Bone marrow (tissue), 2 donors: ENCODE measurements around the gene TCP11L1.

Source experiments
- DNase-seq, 2 donors: peaks; one replicate each; lab custom pipeline; 2025; lab: John Stamatoyannopoulos, UW

TCP11L1 gene, protein sequence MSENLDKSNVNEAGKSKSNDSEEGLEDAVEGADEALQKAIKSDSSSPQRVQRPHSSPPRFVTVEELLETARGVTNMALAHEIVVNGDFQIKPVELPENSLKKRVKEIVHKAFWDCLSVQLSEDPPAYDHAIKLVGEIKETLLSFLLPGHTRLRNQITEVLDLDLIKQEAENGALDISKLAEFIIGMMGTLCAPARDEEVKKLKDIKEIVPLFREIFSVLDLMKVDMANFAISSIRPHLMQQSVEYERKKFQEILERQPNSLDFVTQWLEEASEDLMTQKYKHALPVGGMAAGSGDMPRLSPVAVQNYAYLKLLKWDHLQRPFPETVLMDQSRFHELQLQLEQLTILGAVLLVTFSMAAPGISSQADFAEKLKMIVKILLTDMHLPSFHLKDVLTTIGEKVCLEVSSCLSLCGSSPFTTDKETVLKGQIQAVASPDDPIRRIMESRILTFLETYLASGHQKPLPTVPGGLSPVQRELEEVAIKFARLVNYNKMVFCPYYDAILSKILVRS

DNA sequence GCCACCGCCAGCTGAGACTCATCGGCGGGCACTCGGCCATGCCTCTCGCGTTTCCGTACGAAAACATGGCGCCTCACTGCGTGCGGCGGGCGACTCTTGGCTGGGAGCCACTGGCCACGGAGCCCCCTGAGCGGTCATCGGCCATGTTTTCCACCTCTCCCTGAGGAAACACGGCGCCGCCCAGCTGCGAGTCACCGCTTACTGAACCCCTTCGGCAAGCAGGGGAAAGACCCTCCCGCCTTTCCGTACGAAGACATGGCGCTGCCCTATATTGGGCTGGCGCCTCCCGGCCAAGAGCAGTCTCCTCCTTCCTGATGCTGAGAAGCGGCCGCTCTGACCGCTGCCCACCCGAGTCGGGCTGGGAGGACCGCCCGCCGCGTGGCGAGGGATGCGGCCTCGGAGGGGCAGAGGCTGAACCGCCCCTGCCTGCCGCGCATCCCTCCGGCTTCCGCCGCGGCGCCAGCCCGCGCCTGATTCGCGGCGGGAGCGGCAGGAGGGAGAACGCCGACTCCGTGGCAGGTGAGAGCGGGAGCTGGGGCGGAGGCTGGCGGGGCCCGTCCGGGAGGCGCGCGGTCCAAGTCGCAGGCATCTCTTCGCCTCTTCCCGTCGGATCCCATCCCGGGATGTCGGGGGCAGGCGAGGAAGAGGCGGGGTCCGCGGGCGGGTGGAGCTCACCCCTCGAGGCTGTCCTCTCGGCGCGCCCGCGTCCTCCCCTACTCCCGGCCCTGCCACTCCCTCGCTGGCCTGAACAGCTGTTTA lies at the start of gene TCP11L1:
TCP11L1 (plus strand) TSS at position 299 of the 759 bp plus-strand sequence. CDS start 4,202 bp downstream, outside the sequence.
- DNase-seq: peak; percentile 77 to 81

DNA sequence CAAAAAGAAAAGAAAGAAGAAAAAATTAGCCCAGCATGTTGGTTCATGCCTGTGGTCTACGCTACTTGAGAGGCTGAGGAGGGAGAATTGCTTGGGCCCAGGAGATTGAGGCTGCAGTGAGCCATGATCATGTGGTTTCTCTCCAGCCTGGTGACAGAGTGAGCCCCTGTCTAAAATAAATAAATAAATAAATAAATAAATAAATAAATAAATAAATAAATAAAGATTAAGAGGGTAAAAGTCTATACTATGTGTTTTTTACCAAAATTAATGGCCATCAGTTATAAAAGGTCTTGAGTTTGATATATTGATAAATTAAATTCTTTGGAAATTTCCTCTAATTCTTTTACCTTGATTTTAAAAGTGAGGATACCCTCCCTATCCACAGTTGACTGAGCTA lies 48.9 kb upstream of the TCP11L1 start:
- DNase-seq: no peak

DNA sequence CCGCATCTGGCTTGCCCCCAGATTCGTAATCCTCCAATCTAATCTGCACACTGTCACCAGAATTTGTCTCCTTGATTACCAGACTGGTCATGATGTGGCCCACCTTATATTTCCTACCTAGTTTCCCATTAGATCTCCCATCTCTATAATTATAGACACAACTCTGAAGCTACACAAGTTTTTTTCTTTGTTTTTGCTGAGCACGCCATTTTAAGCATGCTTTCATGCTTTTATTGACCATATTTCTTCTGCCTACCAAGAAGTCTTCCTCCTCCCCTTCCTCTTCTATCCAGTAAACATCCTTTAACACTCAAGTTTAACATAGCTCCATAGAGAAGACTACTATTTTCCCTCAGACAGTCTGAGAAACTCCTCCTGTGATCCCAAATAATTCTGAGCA lies 47.9 kb upstream of the TCP11L1 start:
- DNase-seq: no peak

DNA sequence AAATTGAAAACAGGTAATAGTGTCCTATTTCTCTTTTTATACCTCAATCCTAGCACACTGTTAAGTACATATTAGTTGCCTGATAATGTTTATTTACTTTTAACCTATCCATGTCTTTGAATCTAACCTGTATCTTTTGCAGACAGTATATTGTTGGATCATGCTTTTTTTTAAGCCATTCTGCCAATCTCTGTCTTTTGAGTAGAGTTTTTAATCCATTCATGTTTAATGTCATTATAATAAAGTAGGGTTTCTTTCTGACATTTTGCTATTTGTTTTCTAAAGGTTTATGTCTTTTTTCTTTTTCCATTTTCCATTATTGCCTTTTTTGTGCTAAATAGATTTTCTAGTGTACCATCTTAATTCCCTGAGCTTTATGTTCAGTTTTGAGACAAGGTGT lies 47.5 kb upstream of the TCP11L1 start:
- DNase-seq: no peak

DNA sequence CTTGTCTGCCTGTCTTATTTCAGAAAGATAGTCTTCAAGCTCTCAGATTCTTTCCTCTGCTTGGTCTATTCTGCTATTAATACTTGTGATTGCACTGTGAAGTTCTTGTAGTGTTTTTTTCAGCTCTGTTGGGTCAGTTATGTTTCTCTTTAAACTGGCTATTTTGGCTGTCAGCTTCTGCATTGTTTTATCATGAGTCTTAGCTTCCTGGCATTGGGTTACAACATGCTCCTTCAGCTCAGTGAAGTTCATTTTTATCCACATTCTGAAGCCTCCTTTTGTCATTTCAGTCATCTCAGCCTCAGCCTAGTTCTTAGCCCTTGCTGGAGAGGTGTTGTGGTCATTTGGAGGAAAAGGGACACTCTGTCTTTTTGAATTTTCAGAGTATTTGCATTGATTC lies 39.2 kb upstream of the TCP11L1 start:
- DNase-seq: no peak

DNA sequence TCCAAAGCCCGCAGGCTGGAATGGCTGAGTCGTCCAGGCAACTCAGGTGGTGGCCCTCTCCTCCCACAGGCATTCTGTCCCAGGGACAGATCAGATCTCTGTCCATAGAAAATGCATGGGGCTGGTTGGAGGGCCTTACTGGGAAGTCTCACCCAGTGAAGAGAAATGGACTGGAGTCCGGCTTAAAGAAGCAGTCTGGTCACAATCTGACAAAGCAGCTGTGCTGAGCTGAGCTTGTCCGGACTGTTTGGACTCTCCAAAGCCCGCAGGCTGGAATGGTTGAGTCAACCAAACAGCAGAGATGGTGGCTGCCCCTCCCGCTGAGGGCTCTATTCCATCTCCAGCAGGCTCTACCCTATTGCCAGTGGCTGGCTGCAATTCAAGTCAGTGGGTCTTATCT lies 38.1 kb upstream of the TCP11L1 start:
- DNase-seq: no peak

DNA sequence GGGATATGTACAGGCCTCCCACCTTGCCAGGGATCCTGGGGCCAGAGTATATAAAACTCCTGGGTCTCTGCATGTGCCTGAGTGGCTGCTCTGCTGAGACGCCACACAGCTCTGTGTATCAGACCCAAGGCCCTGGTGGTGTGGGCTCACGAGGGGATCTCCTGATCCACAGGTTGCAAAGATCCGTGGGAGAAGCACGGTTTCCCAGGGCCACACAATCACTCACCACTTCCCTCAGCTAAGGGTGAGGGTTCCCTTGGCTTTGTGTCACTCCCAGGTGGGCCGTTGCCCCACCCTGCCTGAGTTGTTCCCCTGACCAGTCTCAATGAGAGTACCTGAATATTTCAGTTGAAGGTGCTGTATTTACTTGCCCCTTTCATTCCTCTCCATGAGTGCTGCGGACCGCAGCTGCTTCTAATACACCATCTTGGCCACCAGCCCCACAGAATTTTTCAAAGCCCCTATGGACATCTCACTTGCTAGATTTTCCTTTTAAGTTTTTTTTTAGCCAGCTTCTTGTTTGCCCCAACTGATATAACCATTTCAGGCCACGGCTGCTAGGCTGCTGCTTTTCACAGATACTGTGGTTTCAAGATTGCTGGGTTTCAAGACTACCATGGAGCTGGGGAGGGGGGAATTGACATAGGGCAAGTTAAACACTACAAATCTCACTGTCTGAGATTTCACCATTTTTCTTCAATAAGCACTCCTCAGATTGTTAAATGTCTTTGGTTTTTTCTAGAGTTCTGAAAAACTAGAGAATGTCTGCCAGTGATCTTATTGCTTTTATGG lies 37.4 kb upstream of the TCP11L1 start:
- DNase-seq: no peak

DNA sequence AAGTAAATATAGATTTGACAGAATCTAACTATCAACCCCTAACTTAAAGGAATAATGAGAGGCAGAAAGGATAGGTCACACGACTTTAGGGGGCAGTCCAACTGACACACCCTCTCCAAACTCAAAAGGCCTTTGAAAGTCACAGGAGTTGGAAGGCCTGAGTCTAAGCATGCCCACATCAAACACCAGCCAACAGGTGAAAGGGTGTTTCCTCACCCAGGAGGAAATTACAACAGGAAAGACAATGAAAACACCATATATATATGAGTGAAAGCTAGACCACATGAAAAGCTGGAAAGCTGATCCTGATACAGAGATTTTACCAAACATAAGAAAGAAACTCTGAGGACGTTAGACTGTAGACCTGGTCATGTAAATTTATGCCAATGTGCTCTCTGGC lies 34.2 kb upstream of the TCP11L1 start:
- DNase-seq: no peak

DNA sequence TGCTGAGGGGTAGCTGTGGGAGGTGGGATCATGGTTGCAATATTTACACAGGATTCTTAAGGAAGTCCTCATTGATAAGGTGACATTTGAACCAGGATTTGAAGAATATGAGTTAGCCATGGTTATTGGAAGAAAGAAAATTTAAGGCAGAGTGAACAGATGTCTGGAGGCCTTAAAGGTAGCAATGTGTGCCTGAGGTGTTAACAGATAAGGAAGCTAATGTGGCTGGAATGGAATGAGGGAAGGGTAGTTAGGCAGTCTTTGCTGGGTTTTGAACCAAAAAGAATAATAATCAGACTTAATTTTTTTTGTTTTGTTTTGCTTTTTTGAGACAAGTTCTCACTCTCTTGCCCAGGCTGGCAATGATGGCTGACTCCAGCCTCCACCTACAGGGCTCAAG lies 33.4 kb upstream of the TCP11L1 start:
- DNase-seq: no peak

DNA sequence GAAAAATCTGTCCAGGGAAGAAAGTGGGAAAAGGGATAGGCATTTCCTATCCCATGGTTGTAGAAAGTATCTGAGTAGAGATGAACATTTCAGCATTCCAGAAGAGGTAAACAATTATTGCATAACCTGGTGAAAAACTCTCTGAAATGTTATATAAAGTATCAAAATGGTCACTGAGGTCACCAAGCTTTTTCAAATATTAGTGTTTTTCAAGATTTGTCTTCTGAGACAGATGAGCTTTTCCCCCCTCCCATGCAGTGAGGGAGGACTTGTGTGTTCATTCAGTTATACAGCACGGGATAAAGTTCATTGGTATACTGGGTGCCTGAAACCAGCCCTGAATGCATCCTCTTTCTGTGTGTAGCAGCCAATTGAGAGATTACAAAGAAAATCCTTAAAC lies 25.6 kb upstream of the TCP11L1 start:
- DNase-seq: no peak

DNA sequence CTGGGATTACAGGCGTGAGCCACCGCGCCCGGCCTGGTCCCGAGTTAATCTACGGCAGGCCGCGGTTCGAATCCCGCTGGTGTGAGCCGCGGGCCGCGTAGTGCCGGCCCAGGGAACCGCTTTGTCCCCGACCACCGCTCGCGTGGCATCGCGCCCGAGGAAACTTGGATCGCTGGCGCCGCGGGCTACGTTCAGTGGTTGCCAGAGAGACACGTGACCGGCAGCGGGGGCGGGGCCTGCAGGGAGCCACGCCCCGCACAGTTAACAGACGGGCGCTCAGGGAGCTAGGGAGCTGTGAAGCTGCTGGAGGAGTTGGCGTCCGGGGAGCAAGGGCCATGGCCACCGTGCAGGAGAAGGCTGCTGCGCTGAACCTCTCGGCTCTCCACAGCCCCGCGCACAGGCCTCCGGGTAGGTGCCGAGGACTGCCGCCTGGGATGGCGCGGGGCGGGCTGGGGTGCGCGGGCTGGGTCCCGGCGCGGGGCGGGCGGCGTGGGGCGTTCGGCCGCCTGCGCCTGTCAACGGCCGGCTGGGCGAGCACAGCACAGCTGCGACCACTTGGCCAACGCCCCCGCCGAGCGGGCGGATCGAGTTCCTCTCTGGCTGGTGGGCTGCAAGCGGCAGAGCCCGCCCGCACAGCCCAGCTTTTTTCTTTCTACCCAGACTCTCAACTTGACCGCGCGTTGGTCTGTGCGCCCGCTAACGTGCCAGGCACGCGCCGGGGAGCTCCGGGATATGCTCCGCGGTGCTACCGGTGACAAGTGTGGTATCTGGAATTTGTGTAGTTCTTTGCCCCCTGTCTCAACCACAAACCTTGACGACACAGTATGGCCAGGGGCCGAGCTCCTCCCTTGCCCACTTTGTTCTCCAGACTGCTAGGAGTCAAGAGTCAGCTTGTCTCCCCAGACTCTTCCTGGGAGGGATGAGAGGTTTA lies 23.5 kb upstream of the TCP11L1 start, which contains the start of gene DEPDC7:
DEPDC7 (plus strand) TSS at position 258 of the 931 bp plus-strand sequence; CDS start at position 336, 78 bp downstream.
- peak; percentile 18 to 57 for DNase-seq

DNA sequence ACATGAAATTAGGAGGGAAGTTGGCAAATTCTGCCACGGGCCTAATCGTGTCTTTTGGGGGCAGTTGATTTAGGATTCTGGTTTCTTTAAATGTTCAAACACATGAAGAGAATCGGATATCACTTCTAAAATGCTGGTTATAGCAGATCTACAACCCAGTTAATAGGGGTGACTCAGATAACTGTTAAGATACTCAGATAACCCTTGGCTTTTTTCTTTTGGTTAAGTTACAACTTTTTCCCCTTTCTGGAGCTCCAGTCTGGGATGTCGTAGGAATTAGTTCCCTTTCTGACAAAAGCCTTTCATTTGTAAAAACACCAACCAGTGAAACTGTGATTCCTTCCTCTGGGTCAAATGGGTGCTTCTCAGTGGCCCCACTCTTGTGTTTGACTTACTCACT lies 22.7 kb upstream of the TCP11L1 start:
- DNase-seq: no peak

DNA sequence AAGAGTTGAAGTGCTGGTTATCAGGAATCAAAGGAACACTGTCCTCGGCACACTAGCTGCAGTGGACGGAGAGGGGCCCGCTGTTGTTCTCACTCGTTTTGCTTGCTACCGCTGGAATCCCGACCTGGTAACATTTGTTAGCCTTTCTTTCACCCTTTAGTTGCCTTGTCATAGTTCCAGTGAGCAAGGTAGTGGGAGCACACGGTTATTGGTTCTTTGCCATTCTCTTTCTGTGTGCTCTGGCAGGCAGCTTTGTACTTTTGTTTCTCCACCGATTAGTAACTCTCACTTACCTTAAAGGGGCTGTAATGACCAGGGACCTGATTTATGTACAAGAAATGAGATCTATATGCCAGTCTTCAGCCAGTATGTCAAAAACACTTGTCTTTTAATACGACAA lies 21.9 kb upstream of the TCP11L1 start:
- no peak for DNase-seq

DNA sequence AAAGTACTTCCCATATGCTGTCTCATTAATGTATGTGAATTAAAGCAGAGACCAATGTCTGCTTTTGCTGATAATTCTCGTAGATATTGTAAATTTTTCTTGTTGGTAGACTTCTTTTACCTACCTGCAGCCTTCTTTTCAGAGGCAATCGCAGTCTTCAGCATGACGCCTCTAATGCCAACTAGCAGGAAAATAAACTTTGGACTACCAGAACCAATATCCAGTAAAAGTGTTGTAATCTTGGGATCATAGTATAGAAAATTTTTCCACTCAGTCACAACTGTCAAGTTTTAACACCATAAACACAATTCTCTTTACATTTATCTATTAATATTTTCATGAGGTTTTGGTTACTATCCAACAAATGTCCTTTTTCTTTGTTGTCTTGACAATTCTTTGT lies 21.4 kb upstream of the TCP11L1 start:
- no peak for DNase-seq

DNA sequence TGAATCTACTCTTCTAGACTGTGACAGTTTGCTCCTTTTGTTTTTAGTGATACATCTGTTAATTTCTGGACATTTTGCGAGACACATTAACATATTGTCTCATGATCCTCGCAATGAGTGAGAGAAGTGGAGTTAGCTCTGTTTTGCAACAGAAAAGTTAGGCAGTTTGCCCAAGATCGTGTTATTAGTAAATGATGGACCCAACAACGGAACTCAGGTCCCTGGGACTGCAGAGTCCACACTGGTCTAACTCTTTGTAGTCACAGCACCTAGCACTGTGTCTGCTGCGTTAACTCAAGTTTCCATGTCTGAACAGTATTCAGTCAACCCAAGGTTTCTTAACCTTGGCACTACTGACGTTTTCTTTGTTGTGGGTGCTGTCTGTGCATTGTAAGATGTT lies 20.5 kb upstream of the TCP11L1 start:
- DNase-seq: no peak

DNA sequence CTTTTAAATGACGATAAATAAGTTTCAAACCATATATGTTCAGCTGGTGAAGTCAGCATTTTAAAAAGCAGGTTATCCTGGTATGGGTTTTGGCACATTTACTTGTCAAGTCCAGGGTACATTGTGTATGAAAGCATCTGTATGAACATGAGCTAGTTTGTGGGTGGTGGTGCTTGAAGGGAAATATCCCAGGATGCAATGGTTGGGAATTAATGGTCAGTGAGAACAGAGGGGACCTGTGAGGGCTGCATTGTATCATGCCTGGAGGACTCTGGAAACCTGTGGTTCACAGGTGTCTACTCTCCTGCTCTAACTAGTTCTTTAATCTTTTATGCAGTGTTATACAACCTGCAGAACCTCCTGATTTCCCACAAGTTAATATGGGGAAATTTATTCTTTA lies 17.9 kb upstream of the TCP11L1 start:
- no peak for DNase-seq

DNA sequence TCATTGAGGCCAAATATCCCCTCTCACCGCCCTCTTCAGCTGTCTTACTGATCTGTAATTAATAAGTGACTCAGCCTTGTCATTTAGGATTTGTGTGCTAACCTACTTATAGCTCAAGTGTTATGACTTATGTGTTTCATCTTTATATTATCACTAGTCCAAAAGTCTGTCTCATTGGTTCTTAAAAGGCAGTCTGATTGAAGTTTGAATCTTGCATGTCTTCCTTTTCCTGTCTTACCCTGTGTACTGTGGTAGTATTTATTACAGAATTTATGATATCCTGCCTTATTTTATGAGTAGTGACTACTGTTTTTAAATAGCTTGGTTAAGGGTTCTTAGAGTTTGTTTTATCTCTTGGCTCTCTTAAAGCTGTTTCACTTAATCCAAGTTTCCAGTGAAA lies 17.4 kb upstream of the TCP11L1 start:
- DNase-seq: no peak

DNA sequence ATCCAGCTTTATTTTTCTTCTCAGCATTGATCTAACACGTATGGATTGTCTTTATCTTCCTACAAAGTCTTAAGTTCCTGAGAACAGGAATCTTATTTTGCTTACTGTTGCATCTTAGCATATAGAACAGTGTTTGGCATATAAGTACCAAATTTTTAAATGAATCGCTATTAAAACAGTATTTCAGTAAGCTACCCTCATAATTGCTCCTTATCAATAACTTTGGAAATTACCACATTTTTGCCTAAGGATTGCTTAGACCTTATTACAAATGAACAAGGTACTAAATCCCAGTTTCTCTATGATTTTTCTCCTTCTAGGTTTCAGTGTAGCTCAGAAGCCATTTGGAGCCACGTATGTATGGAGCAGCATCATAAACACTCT lies 14.0 kb upstream of the TCP11L1 start:
- DNase-seq: no peak

DNA sequence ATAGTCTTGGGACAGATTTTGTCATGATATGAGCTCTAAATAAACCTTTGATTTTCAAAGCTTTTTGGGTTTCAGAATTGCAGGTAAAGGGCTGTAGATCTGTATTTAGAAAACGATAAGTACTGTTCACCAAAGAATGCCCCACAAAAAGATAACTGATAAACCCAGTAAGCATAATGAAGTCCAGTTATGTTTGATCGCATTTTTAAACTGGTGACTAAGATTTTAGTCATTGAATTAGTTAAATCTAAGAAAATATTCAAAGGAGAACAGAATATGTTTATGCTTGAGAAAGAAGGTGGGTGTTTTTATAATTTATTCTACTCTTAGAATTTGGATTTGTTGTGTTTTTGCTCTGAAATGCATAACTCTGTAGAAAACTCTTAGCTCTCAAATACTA lies 12.1 kb upstream of the TCP11L1 start:
- no peak for DNase-seq

DNA sequence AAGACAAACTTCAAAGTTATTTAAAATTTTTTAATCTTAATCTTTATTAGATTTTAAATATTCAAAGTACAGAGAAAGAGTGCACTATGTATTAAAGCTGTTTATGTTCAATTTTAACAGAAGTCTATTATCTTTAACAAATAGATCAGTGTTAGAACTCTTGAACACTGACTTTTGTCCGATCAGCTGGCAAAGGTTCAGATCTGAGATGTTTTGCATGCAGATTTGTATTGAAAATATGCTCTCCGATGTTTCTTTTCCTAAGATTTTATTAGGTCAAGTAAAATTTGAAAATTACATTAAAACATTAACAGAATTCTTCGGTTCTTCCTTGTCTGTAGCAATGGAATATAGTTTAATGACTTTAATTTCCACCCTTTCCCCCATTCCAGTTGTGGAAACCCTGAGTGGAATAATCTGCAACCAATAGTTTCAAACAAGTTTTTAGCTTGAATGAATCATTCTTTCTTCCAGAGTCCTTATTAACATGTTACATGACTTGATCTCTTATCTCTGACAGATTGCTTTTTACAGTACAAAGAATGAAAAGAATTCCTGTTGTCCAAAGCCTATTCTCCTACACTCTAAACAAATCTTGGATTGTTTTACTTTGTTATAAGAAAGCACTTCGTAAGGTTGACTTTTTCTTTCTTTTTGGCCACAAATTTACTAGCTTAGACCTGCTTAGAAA lies 11.4 kb upstream of the TCP11L1 start:
- no peak for DNase-seq

DNA sequence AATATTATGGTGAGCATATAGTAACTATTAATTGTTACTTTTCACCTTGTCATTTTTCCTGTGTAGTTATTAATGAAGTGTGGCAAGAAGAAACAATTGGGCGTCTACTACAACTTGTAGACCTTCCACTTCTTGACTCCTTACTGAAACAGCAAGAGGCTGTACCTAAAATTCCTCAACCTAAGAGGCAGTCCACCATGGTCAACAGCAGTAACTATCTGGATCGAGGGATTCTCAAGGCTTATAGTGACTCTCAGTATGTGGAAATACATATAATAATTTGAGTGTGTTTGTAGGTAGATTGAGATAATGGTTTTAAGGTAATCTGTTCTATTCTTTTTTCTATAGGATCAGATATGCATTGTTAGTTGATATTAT lies 10.8 kb upstream of the TCP11L1 start:
- DNase-seq: no peak
